ENCODE data around the gene CDK1.
"Not testable (repeated sequence)": the region's sequence is repeated elsewhere in the genome, so short reads cannot be mapped to it uniquely, and the experiment has no call there.

CDK1 gene

GRCh38 chr10:60810437-60811182, 32.3 kb downstream of the CDK1 start:
- no peaks in the 10 kb centered on the region for H3K9me3 ChIP-seq (ENCODE audit: control insufficient read depth, insufficient read depth, low read length)
- H3K9ac ChIP-seq (ENCODE audit: low read depth, low read length), result no peak overlapping the region
- H3K36me3 ChIP-seq (ENCODE audit: insufficient read depth, low read length), result no peaks in the 10 kb centered on the region
- no peaks in the 10 kb centered on the region for H3K4me1 ChIP-seq (ENCODE audit: insufficient read depth, low read length)

GRCh38 chr10:60816628-60817397, 38.5 kb downstream of the CDK1 start:
- H3K9ac ChIP-seq (ENCODE audit: low read depth, low read length), result no peak overlapping the region
- H3K36me3 ChIP-seq (ENCODE audit: insufficient read depth, low read length), result no peaks in the 10 kb centered on the region
- no peaks in the 10 kb centered on the region for H3K9me3 ChIP-seq (ENCODE audit: control insufficient read depth, insufficient read depth, low read length)
- H3K4me1 ChIP-seq (ENCODE audit: insufficient read depth, low read length), result peaks cover 8% of the 10 kb centered on the region; the same call in 1 of the 2 replicates

GRCh38 chr10:60817398-60817805, 39.1 kb downstream of the CDK1 start:
- peaks cover 8% of the 10 kb centered on the region; the same call in 1 of the 2 replicates for H3K4me1 ChIP-seq (ENCODE audit: insufficient read depth, low read length)
- no peaks in the 10 kb centered on the region for H3K36me3 ChIP-seq (ENCODE audit: insufficient read depth, low read length)
- no peak overlapping the region for H3K9ac ChIP-seq (ENCODE audit: low read depth, low read length)
- no peaks in the 10 kb centered on the region for H3K9me3 ChIP-seq (ENCODE audit: control insufficient read depth, insufficient read depth, low read length)

- Histone ChIP-seq H3K36me3 (ENCODE audit: insufficient read depth, low read length) (no peaks in the 10 kb centered on the region), H3K9ac (ENCODE audit: low read depth, low read length) (no peak overlapping the region), H3K9me3 (ENCODE audit: control insufficient read depth, insufficient read depth, low read length) (no peaks in the 10 kb centered on the region), H3K4me1 (ENCODE audit: insufficient read depth, low read length) (peaks cover 8% of the 10 kb centered on the region; the same call in 1 of the 2 replicates)
Observed at GRCh38 chr10:60818134-60818770, 40.0 kb downstream of the CDK1 start.

- H3K4me1 ChIP-seq (ENCODE audit: insufficient read depth, low read length), result peaks cover 8% of the 10 kb centered on the region; the same call in 1 of the 2 replicates
- no peaks in the 10 kb centered on the region for H3K9me3 ChIP-seq (ENCODE audit: control insufficient read depth, insufficient read depth, low read length)
- H3K36me3 ChIP-seq (ENCODE audit: insufficient read depth, low read length), result no peaks in the 10 kb centered on the region
- H3K9ac ChIP-seq (ENCODE audit: low read depth, low read length), result no peak overlapping the region
Observed at GRCh38 chr10:60819271-60819670, 41.0 kb downstream of the CDK1 start.

- Histone ChIP-seq H3K36me3 (ENCODE audit: insufficient read depth, low read length) (no peaks in the 10 kb centered on the region), H3K9ac (ENCODE audit: low read depth, low read length) (no peak overlapping the region), H3K9me3 (ENCODE audit: control insufficient read depth, insufficient read depth, low read length) (no peaks in the 10 kb centered on the region), H3K4me1 (ENCODE audit: insufficient read depth, low read length) (peaks cover 8% of the 10 kb centered on the region; the same call in 1 of the 2 replicates)
Observed at GRCh38 chr10:60820093-60820754, 41.9 kb downstream of the CDK1 start.

- Histone ChIP-seq H3K9ac (ENCODE audit: low read depth, low read length) (no peak overlapping the region), H3K4me1 (ENCODE audit: insufficient read depth, low read length) (peaks cover 8% of the 10 kb centered on the region; the same call in 1 of the 2 replicates), H3K36me3 (ENCODE audit: insufficient read depth, low read length) (no peaks in the 10 kb centered on the region), H3K9me3 (ENCODE audit: control insufficient read depth, insufficient read depth, low read length) (no peaks in the 10 kb centered on the region)
Observed at GRCh38 chr10:60821656-60822055, 43.4 kb downstream of the CDK1 start.

GRCh38 chr10:60822809-60823208, 44.5 kb downstream of the CDK1 start:
- peaks cover 6% of the 10 kb centered on the region for H3K4me1 ChIP-seq (ENCODE audit: insufficient read depth, low read length)
- no peaks in the 10 kb centered on the region for H3K9me3 ChIP-seq (ENCODE audit: control insufficient read depth, insufficient read depth, low read length)
- H3K36me3 ChIP-seq (ENCODE audit: insufficient read depth, low read length), result no peaks in the 10 kb centered on the region
- H3K9ac ChIP-seq (ENCODE audit: low read depth, low read length), result no peak overlapping the region

GRCh38 chr10:60823324-60823723, 45.0 kb downstream of the CDK1 start:
- Histone ChIP-seq H3K9ac (ENCODE audit: low read depth, low read length) (no peak overlapping the region), H3K36me3 (ENCODE audit: insufficient read depth, low read length) (no peaks in the 10 kb centered on the region), H3K4me1 (ENCODE audit: insufficient read depth, low read length) (peaks cover 11% of the 10 kb centered on the region), H3K9me3 (ENCODE audit: control insufficient read depth, insufficient read depth, low read length) (no peaks in the 10 kb centered on the region)

GRCh38 chr10:60825520-60825919, 47.2 kb downstream of the CDK1 start:
- peaks cover 16% of the 10 kb centered on the region for H3K4me1 ChIP-seq (ENCODE audit: insufficient read depth, low read length)
- H3K9me3 ChIP-seq (ENCODE audit: control insufficient read depth, insufficient read depth, low read length), result no peaks in the 10 kb centered on the region
- H3K9ac ChIP-seq (ENCODE audit: low read depth, low read length), result no peak overlapping the region
- H3K36me3 ChIP-seq (ENCODE audit: insufficient read depth, low read length), result no peaks in the 10 kb centered on the region

- H3K9ac ChIP-seq (ENCODE audit: low read depth, low read length), result no peak overlapping the region
Observed at GRCh38 chr10:60827791-60828488, 49.7 kb downstream of the CDK1 start.

GRCh38 chr10:60828489-60828852, 50.2 kb downstream of the CDK1 start:
- no peaks in the 10 kb centered on the region for H3K9me3 ChIP-seq (ENCODE audit: control insufficient read depth, insufficient read depth, low read length)
- H3K36me3 ChIP-seq (ENCODE audit: insufficient read depth, low read length), result no peaks in the 10 kb centered on the region
- H3K4me1 ChIP-seq (ENCODE audit: insufficient read depth, low read length), result peaks cover 14% of the 10 kb centered on the region
- no peak overlapping the region for H3K9ac ChIP-seq (ENCODE audit: low read depth, low read length)

More at GRCh38 chr10:60827791-60828488, 49.7 kb downstream of the CDK1 start:
- Histone ChIP-seq H3K9me3 (ENCODE audit: control insufficient read depth, insufficient read depth, low read length) (no peaks in the 10 kb centered on the region), H3K4me1 (ENCODE audit: insufficient read depth, low read length) (peaks cover 14% of the 10 kb centered on the region), H3K36me3 (ENCODE audit: insufficient read depth, low read length) (no peaks in the 10 kb centered on the region)

GRCh38 chr10:60832136-60832535, 53.9 kb downstream of the CDK1 start:
- not testable (repeated sequence) for H3K9me3 ChIP-seq (ENCODE audit: control insufficient read depth, insufficient read depth, low read length); H3K9ac ChIP-seq (ENCODE audit: low read depth, low read length); H3K36me3 ChIP-seq (ENCODE audit: insufficient read depth, low read length)
- peaks cover 14% of the 10 kb centered on the region for H3K4me1 ChIP-seq (ENCODE audit: insufficient read depth, low read length)

- Histone ChIP-seq H3K9me3 (ENCODE audit: control insufficient read depth, insufficient read depth, low read length) (no peaks in the 10 kb centered on the region), H3K4me1 (ENCODE audit: insufficient read depth, low read length) (no peaks in the 10 kb centered on the region), H3K9ac (ENCODE audit: low read depth, low read length) (no peak overlapping the region), H3K36me3 (ENCODE audit: insufficient read depth, low read length) (no peaks in the 10 kb centered on the region)
Observed at GRCh38 chr10:60834401-60834800, 56.1 kb downstream of the CDK1 start.
